ENCODE data around the gene DNALI1.

DNA sequence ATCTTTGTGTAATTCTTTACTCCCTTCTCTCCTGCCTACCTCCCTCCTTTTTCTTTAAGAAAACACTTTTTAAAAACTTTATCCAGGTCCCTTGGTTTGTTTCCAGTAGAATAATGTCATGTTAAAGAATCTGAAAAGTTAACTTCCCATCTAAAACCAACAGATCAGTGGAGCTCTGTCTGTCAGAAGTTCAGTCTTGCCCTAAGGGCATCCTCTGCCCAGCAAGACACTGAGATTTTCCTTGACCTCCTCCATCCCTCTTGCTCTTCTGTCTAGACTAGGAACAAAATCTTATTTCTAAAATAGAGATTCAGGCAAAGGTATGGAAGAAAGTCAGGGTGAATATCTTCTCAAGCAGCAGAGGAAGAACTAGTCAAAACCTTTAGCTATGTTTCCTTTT lies 44.7 kb downstream of the DNALI1 start:
- TF ChIP-seq, protein P1, sequence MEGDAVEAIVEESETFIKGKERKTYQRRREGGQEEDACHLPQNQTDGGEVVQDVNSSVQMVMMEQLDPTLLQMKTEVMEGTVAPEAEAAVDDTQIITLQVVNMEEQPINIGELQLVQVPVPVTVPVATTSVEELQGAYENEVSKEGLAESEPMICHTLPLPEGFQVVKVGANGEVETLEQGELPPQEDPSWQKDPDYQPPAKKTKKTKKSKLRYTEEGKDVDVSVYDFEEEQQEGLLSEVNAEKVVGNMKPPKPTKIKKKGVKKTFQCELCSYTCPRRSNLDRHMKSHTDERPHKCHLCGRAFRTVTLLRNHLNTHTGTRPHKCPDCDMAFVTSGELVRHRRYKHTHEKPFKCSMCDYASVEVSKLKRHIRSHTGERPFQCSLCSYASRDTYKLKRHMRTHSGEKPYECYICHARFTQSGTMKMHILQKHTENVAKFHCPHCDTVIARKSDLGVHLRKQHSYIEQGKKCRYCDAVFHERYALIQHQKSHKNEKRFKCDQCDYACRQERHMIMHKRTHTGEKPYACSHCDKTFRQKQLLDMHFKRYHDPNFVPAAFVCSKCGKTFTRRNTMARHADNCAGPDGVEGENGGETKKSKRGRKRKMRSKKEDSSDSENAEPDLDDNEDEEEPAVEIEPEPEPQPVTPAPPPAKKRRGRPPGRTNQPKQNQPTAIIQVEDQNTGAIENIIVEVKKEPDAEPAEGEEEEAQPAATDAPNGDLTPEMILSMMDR (IDR thresholded peaks at IDR 0.05; ENCODE audit: low read depth, low read length), result no peak
- no peak for TF ChIP-seq EZH2phosphoT487 (IDR thresholded peaks at IDR 0.05; ENCODE audit: low read depth)
